GM12801 (cell line): ENCODE results near the gene LRRC27.

Experiments
- TF ChIP-seq, protein P1 (sequence below): IDR thresholded peaks from one replicate; pipeline ENCODE4 v1.5.1; 2011; ENCODE audit warnings: control low read depth; ENCODE audit not compliant: insufficient read length; ENCODE audit errors: extremely low read depth

LRRC27 gene

GRCh38 chr10:132334631-132335188, 2.7 kb downstream of the LRRC27 start:
- TF ChIP-seq, protein P1, sequence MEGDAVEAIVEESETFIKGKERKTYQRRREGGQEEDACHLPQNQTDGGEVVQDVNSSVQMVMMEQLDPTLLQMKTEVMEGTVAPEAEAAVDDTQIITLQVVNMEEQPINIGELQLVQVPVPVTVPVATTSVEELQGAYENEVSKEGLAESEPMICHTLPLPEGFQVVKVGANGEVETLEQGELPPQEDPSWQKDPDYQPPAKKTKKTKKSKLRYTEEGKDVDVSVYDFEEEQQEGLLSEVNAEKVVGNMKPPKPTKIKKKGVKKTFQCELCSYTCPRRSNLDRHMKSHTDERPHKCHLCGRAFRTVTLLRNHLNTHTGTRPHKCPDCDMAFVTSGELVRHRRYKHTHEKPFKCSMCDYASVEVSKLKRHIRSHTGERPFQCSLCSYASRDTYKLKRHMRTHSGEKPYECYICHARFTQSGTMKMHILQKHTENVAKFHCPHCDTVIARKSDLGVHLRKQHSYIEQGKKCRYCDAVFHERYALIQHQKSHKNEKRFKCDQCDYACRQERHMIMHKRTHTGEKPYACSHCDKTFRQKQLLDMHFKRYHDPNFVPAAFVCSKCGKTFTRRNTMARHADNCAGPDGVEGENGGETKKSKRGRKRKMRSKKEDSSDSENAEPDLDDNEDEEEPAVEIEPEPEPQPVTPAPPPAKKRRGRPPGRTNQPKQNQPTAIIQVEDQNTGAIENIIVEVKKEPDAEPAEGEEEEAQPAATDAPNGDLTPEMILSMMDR: no peak

- TF ChIP-seq, protein P1: no peak
Observed at GRCh38 chr10:132335189-132336063, 3.4 kb downstream of the LRRC27 start.

- TF ChIP-seq, protein P1: no peak
Observed at GRCh38 chr10:132336064-132336746, 4.2 kb downstream of the LRRC27 start.

- TF ChIP-seq, protein P1: no peak
Observed at GRCh38 chr10:132336919-132337407, 5.0 kb downstream of the LRRC27 start.

DNA sequence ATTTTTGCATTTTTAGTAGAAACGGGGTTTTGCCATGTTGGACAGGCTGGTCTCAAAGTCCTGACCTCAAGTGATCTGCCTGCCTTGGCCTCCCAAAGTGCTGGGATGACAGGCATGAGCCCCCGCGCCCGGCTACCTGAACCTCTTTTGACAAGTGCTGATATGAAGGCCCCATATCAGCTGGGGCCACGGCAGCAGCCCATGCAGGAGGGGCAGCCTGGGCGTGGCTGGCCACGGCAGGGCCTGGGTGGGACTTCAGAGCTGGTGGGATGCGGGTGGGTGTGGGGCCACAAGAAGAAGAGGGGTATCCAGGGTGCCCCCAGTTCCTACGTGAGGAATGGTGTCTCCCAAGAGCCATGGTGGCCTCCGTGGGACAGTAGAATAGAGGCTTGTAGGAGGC, 6.9 kb downstream of the LRRC27 start:
- TF ChIP-seq, protein P1: no peak

DNA sequence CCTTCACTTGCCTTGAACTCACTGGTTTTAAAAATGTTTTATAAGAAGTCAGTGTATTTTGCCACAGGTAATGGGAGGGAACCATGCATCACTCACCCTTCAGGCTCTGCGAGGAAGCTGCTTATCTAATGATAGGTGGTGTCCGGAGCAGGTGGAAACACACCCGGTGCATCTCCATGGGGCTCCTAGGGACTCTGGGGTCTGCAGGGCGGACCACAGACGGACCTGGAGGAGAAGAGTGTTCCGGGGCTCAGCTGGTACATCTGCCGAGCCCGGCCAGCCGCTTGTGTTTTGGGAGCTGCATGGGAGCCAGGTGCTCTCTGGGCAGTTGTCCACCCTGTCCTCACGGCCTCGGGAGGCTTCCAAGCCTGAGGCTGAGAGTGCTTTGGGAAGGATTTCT, 7.3 kb downstream of the LRRC27 start:
- TF ChIP-seq, protein P1: no peak

GRCh38 chr10:132341017-132341416, 9.0 kb downstream of the LRRC27 start:
- TF ChIP-seq, protein P1: no peak
